H1 (cell line): ENCODE measurements around the gene RNF10. TPM values are rescaled to one million over a fixed set of nuclear protein-coding genes. Genes with fewer than 3 reads are reported as not detected.
"Not testable (repeated sequence)": the region's sequence is repeated elsewhere in the genome, so short reads cannot be mapped to it uniquely, and the experiment has no call there.

ENCODE experiments used
- CTCF ChIA-PET: fragments of 300-600 bp; sonication (Branson Sonifier 250); formaldehyde crosslinking; loops from one replicate; lab custom pipeline; 2021; ENCODE audit not compliant: partially characterized antibody; lab: Charles Lee
- POLR2A ChIA-PET: fragments of 300-600 bp; sonication (Branson Sonifier 250); formaldehyde crosslinking; loops from one replicate; lab custom pipeline; 2021; ENCODE audit warnings: inconsistent platforms; ENCODE audit not compliant: partially characterized antibody; lab: Charles Lee
- DNase-seq, 2 experiments: peaks; one replicate each; pipeline versions ENCODE4 v3.0.0 to v3.0.0-alpha.2; 2010 to 2022; ENCODE audit warnings: low spot score in 2 of 2, low read depth in 1 of 2, mixed read lengths in 1 of 2
- FAIRE-seq: peaks from 2 replicates; lab custom pipeline; 2011; peaks lifted over from hg19 to GRCh38; lab: Jason Lieb, UNC
- H2AFZ ChIP-seq: 2 replicates; pipeline ENCODE4 v1.8.1; 2012; ENCODE audit warnings: low read length, inconsistent platforms
- H2AK5ac ChIP-seq: 2 replicates; pipeline ENCODE4 v1.6.1; 2013; ENCODE audit warnings: low read depth, low read length
- H2BK120ac ChIP-seq: replicated peaks from 2 replicates; pipeline ENCODE3; 2013; ENCODE audit warnings: low read depth, low read length, inconsistent platforms
- H2BK12ac ChIP-seq: 2 replicates; pipeline ENCODE4 v1.6.1; 2013; ENCODE audit warnings: low read depth, low read length
- H2BK15ac ChIP-seq: 2 replicates; pipeline ENCODE4 v1.6.1; 2013; ENCODE audit warnings: low read length
- H2BK20ac ChIP-seq: 2 replicates; pipeline ENCODE4 v1.6.1; 2013; ENCODE audit warnings: low read length
- H2BK5ac ChIP-seq: 2 replicates; pipeline ENCODE4 v1.6.1; 2013; ENCODE audit warnings: low read depth, low read length
- H3K14ac ChIP-seq: 2 replicates; pipeline ENCODE4 v1.6.1; 2013; ENCODE audit warnings: inconsistent platforms; ENCODE audit not compliant: insufficient read length
- H3K18ac ChIP-seq: 2 replicates; pipeline ENCODE4 v1.6.1; 2013; ENCODE audit warnings: low read length; ENCODE audit errors: extremely low read depth
- H3K23ac ChIP-seq: 2 replicates; pipeline ENCODE4 v1.6.1; 2013; ENCODE audit warnings: inconsistent platforms; ENCODE audit not compliant: insufficient read length
- H3K23me2 ChIP-seq: 2 replicates; pipeline ENCODE4 v1.6.1; 2013; ENCODE audit warnings: low read depth, low read length
- H3K27ac ChIP-seq: 2 replicates; pipeline ENCODE4 v1.6.1; 2011; ENCODE audit warnings: low read depth, low read length, inconsistent platforms
- H3K27me3 ChIP-seq, 4 experiments: replicated peaks in 1 of 4; 1 replicate in 1 of 4; 2 replicates in 3 of 4; pipeline versions ENCODE4 v1.6.1 to v1.8.1; 2011 to 2013; ENCODE audit warnings: low read length in 3 of 4, mild to moderate bottlenecking in 3 of 4, inconsistent platforms in 2 of 4, mixed read lengths in 2 of 4, moderate library complexity in 1 of 4; ENCODE audit not compliant: control insufficient read depth in 3 of 4, insufficient read depth in 3 of 4; ENCODE audit errors: extremely low read depth in 1 of 4
- H3K36me3 ChIP-seq, 4 experiments: 2 replicates each; pipeline versions ENCODE4 v1.6.1 to v1.8.1; 2011 to 2013; ENCODE audit warnings: mild to moderate bottlenecking in 4 of 4, low read length in 3 of 4, moderate library complexity in 2 of 4, control low read depth in 1 of 4, inconsistent platforms in 1 of 4; ENCODE audit not compliant: insufficient read depth in 4 of 4, control insufficient read depth in 2 of 4
- H3K4ac ChIP-seq: replicated peaks from 2 replicates; pipeline ENCODE3; 2013; ENCODE audit warnings: low read length, low read depth, mixed read lengths, inconsistent platforms; ENCODE audit not compliant: insufficient read length
- H3K4me1 ChIP-seq, 4 experiments: replicated peaks in 1 of 4; 1 replicate in 1 of 4; 2 replicates in 3 of 4; pipeline versions ENCODE4 v1.6.1 to v1.8.1; 2011 to 2013; ENCODE audit warnings: low read length in 3 of 4, inconsistent platforms in 2 of 4, mixed read lengths in 1 of 4; ENCODE audit not compliant: insufficient read depth in 4 of 4, control insufficient read depth in 3 of 4
- H3K4me2 ChIP-seq, 2 experiments: 2 replicates each; pipeline versions ENCODE4 v1.6.1 to v1.8.1; 2011 to 2013; ENCODE audit warnings: low read depth in 2 of 2, low read length in 2 of 2, control low read depth in 1 of 2, inconsistent platforms in 1 of 2, mild to moderate bottlenecking in 1 of 2; ENCODE audit not compliant: insufficient read depth in 1 of 2
- H3K4me3 ChIP-seq, 4 experiments: fragments of 200-600, 300-600 bp in 1 of 4; sonication (generic), shearing (Covaris generic), sonication (Bioruptor Twin) in 1 of 4; 2 replicates each; pipeline versions ENCODE4 v1.5.1 to v1.8.1; 2011 to 2016; ENCODE audit warnings: low read length in 4 of 4, low read depth in 3 of 4, control low read depth in 2 of 4, inconsistent platforms in 2 of 4, mild to moderate bottlenecking in 2 of 4, mixed read lengths in 1 of 4, moderate library complexity in 1 of 4; ENCODE audit not compliant: insufficient read depth in 2 of 4; ENCODE audit errors: extremely low read depth in 1 of 4
- H3K56ac ChIP-seq: replicated peaks from 2 replicates; pipeline ENCODE3; 2013; ENCODE audit warnings: low read depth, mild to moderate bottlenecking, mixed read lengths, low read length, inconsistent platforms; ENCODE audit not compliant: insufficient read length
- H3K79me1 ChIP-seq: 2 replicates; pipeline ENCODE4 v1.6.1; 2013; ENCODE audit warnings: low read depth, low read length, control low read depth
- H3K79me2 ChIP-seq, 2 experiments: 2 replicates each; pipeline versions ENCODE4 v1.6.1 to v1.8.1; 2012 to 2013; ENCODE audit warnings: low read length in 2 of 2, mild to moderate bottlenecking in 2 of 2, inconsistent platforms in 1 of 2; ENCODE audit not compliant: insufficient read depth in 2 of 2, control insufficient read depth in 1 of 2
- H3K9ac ChIP-seq, 4 experiments: replicated peaks in 1 of 4; 1 replicate in 1 of 4; 2 replicates in 3 of 4; pipeline versions ENCODE4 v1.6.1 to v1.8.1; 2011 to 2013; ENCODE audit warnings: low read depth in 3 of 4, low read length in 3 of 4, control low read depth in 2 of 4, mild to moderate bottlenecking in 2 of 4, moderate library complexity in 2 of 4, inconsistent platforms in 1 of 4; ENCODE audit errors: extremely low read depth in 1 of 4
- H3K9me3 ChIP-seq, 2 experiments: 2 replicates each; pipeline versions ENCODE4 v1.6.1 to v1.8.1; 2012 to 2013; ENCODE audit warnings: mild to moderate bottlenecking in 2 of 2, moderate library complexity in 2 of 2, control low read depth in 1 of 2, inconsistent platforms in 1 of 2, low read depth in 1 of 2, low read length in 1 of 2, mixed read lengths in 1 of 2; ENCODE audit not compliant: insufficient read depth in 2 of 2
- H4K20me1 ChIP-seq, 2 experiments: replicated peaks in 1 of 2; 2 replicates each; pipeline versions ENCODE3 to v1.8.1; 2011 to 2013; ENCODE audit warnings: inconsistent platforms in 2 of 2, low read length in 2 of 2, mild to moderate bottlenecking in 1 of 2; ENCODE audit not compliant: insufficient read depth in 2 of 2, control insufficient read depth in 1 of 2
- H4K5ac ChIP-seq: 2 replicates; pipeline ENCODE4 v1.6.1; 2013; ENCODE audit warnings: low read length, low read depth, mixed read lengths, inconsistent platforms; ENCODE audit not compliant: insufficient read length
- H4K8ac ChIP-seq: 2 replicates; pipeline ENCODE4 v1.8.0; 2013; ENCODE audit warnings: mild to moderate bottlenecking, moderate library complexity, low read length, inconsistent platforms; ENCODE audit not compliant: insufficient read depth; ENCODE audit errors: extremely low read depth
- H4K91ac ChIP-seq: replicated peaks from 2 replicates; pipeline ENCODE3; 2013; ENCODE audit warnings: low read length, mixed read lengths, inconsistent platforms; ENCODE audit not compliant: insufficient read length
- BCL11A ChIP-seq, 2 experiments: IDR thresholded peaks; one replicate each; pipeline ENCODE4 v1.6.1; 2011; ENCODE audit warnings: low read depth in 2 of 2, low read length in 2 of 2, mild to moderate bottlenecking in 2 of 2
- CTBP2 ChIP-seq: IDR thresholded peaks from 2 replicates; pipeline ENCODE4 v1.7.0; 2011; ENCODE audit warnings: borderline replicate concordance, mild to moderate bottlenecking, moderate library complexity, mixed read lengths, low read length; ENCODE audit not compliant: insufficient read depth, insufficient read length
- EP300 ChIP-seq, 2 experiments: IDR thresholded peaks; 1 replicate in 1 of 2; 2 replicates in 1 of 2; pipeline ENCODE4 v1.6.1; 2011 to 2012; ENCODE audit warnings: low read depth in 2 of 2, low read length in 2 of 2, mild to moderate bottlenecking in 2 of 2, borderline replicate concordance in 1 of 2, inconsistent platforms in 1 of 2, moderate library complexity in 1 of 2
- GABPA ChIP-seq: IDR thresholded peaks from 2 replicates; pipeline ENCODE4 v1.6.1; 2011; ENCODE audit warnings: mild to moderate bottlenecking, low read length, moderate library complexity, borderline replicate concordance; ENCODE audit not compliant: insufficient read depth
- POU5F1 ChIP-seq: IDR thresholded peaks from 2 replicates; pipeline ENCODE4 v1.6.1; 2011; ENCODE audit warnings: low read depth, mild to moderate bottlenecking, low read length, moderate library complexity
- SRF ChIP-seq: IDR thresholded peaks from 2 replicates; pipeline ENCODE4 v1.6.1; 2011; ENCODE audit warnings: mild to moderate bottlenecking, low read depth, low read length, moderate library complexity
- SUZ12 ChIP-seq: fragments of 200-600 bp; sonication (generic); IDR thresholded peaks from 2 replicates; pipeline ENCODE4 v1.6.1; 2012; ENCODE audit warnings: mild to moderate bottlenecking, inconsistent platforms, low read length, moderate library complexity, mixed read lengths
- WGBS, 2 experiments: shearing (Covaris generic) in 1 of 2; methylation state at CpG; one replicate each; pipeline versions ENCODE4 v1.1.6 to v1.1.7; 2013 to 2015; ENCODE audit warnings: low lambda C conversion rate in 2 of 2, mixed read lengths in 2 of 2, inconsistent platforms in 1 of 2, low coverage in 1 of 2, missing lambda C conversion rate in 1 of 2; ENCODE audit not compliant: insufficient replicate concordance in 2 of 2, insufficient coverage in 1 of 2, insufficient read length in 1 of 2; ENCODE audit errors: extremely low coverage in 1 of 2, missing lambda C conversion rate in 1 of 2; 5-methylcytosine and 5-hydroxymethylcytosine counted together
- polyA plus RNA-seq, 7 experiments: library from polyadenylated mRNA; depleted of rRNA in 3 of 7; stranded (reverse) in 5 of 7; unstranded in 2 of 7; fragments of >200 nt in 5 of 7; fragments of 200-250 nt in 2 of 7; gene quantifications; 1 replicate in 5 of 7; 2 replicates in 1 of 7; 4 replicates in 1 of 7; pipeline versions ENCODE4 v1.2.1 to v1.2.3, GENCODE V29; 2011 to 2013; ENCODE audit warnings: missing spikeins in 2 of 7, mixed read lengths in 2 of 7
- total RNA-seq: library from RNA; stranded (reverse); fragmentation: NEBNext Ultra II Directional; extraction: Animal tissue kit (Norgen Biotek cat#: 25700); gene quantifications from 2 replicates; pipeline ENCODE4 v1.2.1, GENCODE V29; 2021

RNF10 gene
- total and polyA plus RNA-seq, 2 of the 8 experiments (the other 6 are each of a cell fraction or from before 2014, with no cell fraction given) = 71.6 to 171 TPM

DNA sequence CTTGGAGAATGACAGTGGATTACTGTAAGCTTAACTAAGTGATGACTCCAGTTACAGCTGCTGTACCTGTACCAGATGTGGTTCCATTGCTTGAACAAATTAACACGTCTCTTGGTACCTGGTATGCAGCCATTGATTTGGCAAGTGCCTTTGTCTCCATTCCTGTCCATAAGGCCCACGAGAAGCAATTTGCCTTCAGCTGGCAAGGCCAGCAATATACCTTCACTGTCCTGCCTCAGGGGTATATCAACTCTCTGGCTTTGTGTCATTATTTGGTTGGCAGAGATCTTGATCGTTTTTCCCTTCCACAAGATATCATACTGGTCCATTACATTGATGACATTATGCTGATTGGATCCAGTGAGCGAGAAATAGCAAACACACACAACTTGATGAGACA lies 76.4 kb downstream of the RNF10 start (continued):
- TF ChIP-seq GABPA (no peak), BCL11A (IDR thresholded peaks at IDR 0.05; ENCODE audit: low read depth in 2 of 2, low read length in 2 of 2) (no peak), EP300 (IDR thresholded peaks at IDR 0.05; ENCODE audit: borderline replicate concordance in 1 of 2, low read depth in 2 of 2, low read length in 2 of 2) (no peak), CTBP2 (no peak), SRF (no peak), POU5F1 (no peak), SUZ12 (no peak)

DNA sequence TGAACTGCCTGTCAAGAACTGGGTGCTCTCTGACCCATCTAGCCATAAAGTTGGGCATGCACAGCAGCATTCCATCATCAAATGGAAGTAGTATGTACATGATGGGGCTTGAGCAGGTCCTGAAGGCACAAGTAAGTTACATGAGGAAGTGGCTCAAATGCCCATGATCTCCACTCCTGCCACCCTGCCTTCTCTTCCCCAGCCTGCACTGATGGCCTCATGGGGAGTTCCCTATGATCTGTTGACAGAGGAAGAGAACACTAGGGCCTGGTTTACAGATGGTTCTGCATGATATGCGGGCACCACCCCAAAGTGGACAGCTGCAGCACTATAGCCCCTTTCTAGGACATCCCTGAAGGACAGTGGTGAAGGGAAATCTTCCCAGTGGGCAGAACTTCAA lies 77.4 kb downstream of the RNF10 start:
- FAIRE-seq, H2AK5ac ChIP-seq, H3K18ac ChIP-seq: not testable (repeated sequence)

More for the DNA sequence above, 77.4 kb downstream of the RNF10 start:
- H3K9me3 ChIP-seq, H3K4me1 ChIP-seq, H3K79me2 ChIP-seq, H2BK120ac ChIP-seq, H3K9ac ChIP-seq, H2BK15ac ChIP-seq, H4K91ac ChIP-seq, H3K4me2 ChIP-seq, POLR2A ChIA-PET, H3K36me3 ChIP-seq, H2BK5ac ChIP-seq, H3K27ac ChIP-seq, H3K4me3 ChIP-seq, H3K56ac ChIP-seq, H3K27me3 ChIP-seq, H4K5ac ChIP-seq, H2BK20ac ChIP-seq, H4K8ac ChIP-seq, H3K79me1 ChIP-seq, H3K4ac ChIP-seq, H2AFZ ChIP-seq, H4K20me1 ChIP-seq, H3K14ac ChIP-seq, H3K23ac ChIP-seq, DNase-seq, H2BK12ac ChIP-seq, H3K23me2 ChIP-seq: not testable (repeated sequence)
- CTCF ChIA-PET = interaction anchor here (1.2 to 1.5 kb wide), 2 partner anchors 17 to 29 kb away, joined by 3 read pairs; no protein-coding TSS in a partner anchor
- WGBS, 2 experiments = 83% methylated on average over 1 of the region's 1 CpG; no CpG with 5 or more reads in 1 of the 2 experiments
